ENCODE results near the gene BRPF1.

DNA sequence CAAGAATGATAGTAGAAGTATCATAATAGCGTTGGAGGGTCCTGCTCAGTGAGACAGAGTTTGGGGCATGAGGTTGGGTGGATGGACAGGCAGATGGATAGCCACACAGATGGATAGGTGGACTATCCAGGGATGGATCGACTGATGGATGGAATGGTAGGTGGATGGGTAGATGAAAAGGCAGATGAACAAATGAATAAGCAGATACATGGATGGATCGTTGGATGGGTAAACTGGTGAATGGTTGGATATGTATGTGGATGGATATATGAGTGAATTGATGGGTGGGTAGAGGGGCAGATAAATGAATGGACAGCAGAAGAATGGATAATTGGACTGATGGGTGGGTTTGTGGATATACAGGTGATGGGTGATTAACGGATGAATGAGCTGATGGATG, 18.4 kb upstream of the BRPF1 start:
- no peak for TF ChIP-seq ZNF274 (IDR thresholded peaks at IDR 0.05; ENCODE audit: insufficient read depth, insufficient read length)
- TF ChIP-seq HDAC6 (IDR thresholded peaks at IDR 0.05; ENCODE audit: unreplicated experiment), result no peak
- TF ChIP-seq CTCF (IDR thresholded peaks at IDR 0.05 in 2 of 3, conservative IDR thresholded peaks at IDR 0.05 in 1 of 3; ENCODE audit: control insufficient read depth in 2 of 3, extremely low read depth in 1 of 3, insufficient read depth in 1 of 3, low read depth in 3 of 3, low read length in 3 of 3), result no peak
- TF ChIP-seq HDGF (IDR thresholded peaks at IDR 0.05), result no peak
- TF ChIP-seq E4F1 (IDR thresholded peaks at IDR 0.05; ENCODE audit: borderline replicate concordance, partially characterized antibody), result no peak
- TF ChIP-seq POLR2AphosphoS5 (IDR thresholded peaks at IDR 0.05; ENCODE audit: low read length), result no peak

All from GM12878 (cell line).